ENCODE data around the gene WDR41.
"Not testable (repeated sequence)": the region's sequence is repeated elsewhere in the genome, so short reads cannot be mapped to it uniquely, and the experiment has no call there.

Gene WDR41

GRCh38 chr5:77491783-77492652 is at the start of gene WDR41:
TSS of gene WDR41 (minus strand) at chr5:77492316. CDS start at chr5:77492220, 96 bp downstream.
- Histone ChIP-seq H3K36me3 (peaks cover 0 to 7% (median 0%) of the 10 kb centered on the region in 3 donors), H3K9me3 (no peaks in the 10 kb centered on the region), H3K4me3 (peak within 1 kb of the TSS; percentile 86 to 92), H3K27ac (peak within 1 kb of the TSS; percentile 96 to 97), H3K4me1 (peaks cover 0 to 15% (median 3%) of the 10 kb centered on the region in 4 donors), H3K27me3 (peaks cover 0 to 4% of the 10 kb centered on the region in 2 donors)
- peak; percentile 93 to 95 for TF ChIP-seq CTCF (IDR thresholded peaks at IDR 0.05)
- DNase-seq: peak; percentile 94 to 96
- intact Hi-C loops (cut with DNase I; ENCODE audit: low total_unique reads): loop anchor here (5.0 kb wide), 2 partner anchors 350 to 415 kb away; no protein-coding TSS in a partner anchor

- intact Hi-C loops (cut with DNase I; ENCODE audit: low total_unique reads): no loop called here
- Histone ChIP-seq H3K9me3 (no peaks in the 10 kb centered on the region), H3K4me1 (no peaks in the 10 kb centered on the region), H3K4me3 (no peak overlapping the region), H3K27ac (no peak overlapping the region), H3K27me3 (no peaks in the 10 kb centered on the region), H3K36me3 (no peaks in the 10 kb centered on the region)
- no peak for TF ChIP-seq CTCF (IDR thresholded peaks at IDR 0.05)
- DNase-seq: no peak
Observed at GRCh38 chr5:77531297-77531696, 39.2 kb upstream of the WDR41 start.

- no peak overlapping the region for H3K27ac ChIP-seq
- H3K4me3 ChIP-seq: no peak overlapping the region
- no peak for TF ChIP-seq CTCF (IDR thresholded peaks at IDR 0.05)
- intact Hi-C loops (cut with DNase I; ENCODE audit: low total_unique reads): no loop called here
- H3K9me3 ChIP-seq: no peaks in the 10 kb centered on the region
- H3K4me1 ChIP-seq: no peaks in the 10 kb centered on the region
- peaks cover 0 to 4% of the 10 kb centered on the region in 2 donors for H3K27me3 ChIP-seq
- DNase-seq: no peak
- H3K36me3 ChIP-seq: no peaks in the 10 kb centered on the region
Observed at GRCh38 chr5:77518304-77518703, 26.2 kb upstream of the WDR41 start.

- no peak for DNase-seq
- no peaks in the 10 kb centered on the region for H3K36me3 ChIP-seq
- no peaks in the 10 kb centered on the region for H3K27me3 ChIP-seq
- TF ChIP-seq CTCF (IDR thresholded peaks at IDR 0.05): no peak
- H3K4me3 ChIP-seq: no peak overlapping the region
- no peak overlapping the region for H3K27ac ChIP-seq
- no peaks in the 10 kb centered on the region for H3K9me3 ChIP-seq
- intact Hi-C loops (cut with DNase I; ENCODE audit: low total_unique reads): no loop called here
- H3K4me1 ChIP-seq: no peaks in the 10 kb centered on the region
Observed at GRCh38 chr5:77514457-77514856, 22.3 kb upstream of the WDR41 start.

- no peak for DNase-seq
- intact Hi-C loops (cut with DNase I; ENCODE audit: low total_unique reads): no loop called here
- H3K4me1 ChIP-seq: no peaks in the 10 kb centered on the region
- no peaks in the 10 kb centered on the region for H3K9me3 ChIP-seq
- H3K4me3 ChIP-seq: no peak overlapping the region
- no peak for TF ChIP-seq CTCF (IDR thresholded peaks at IDR 0.05)
- peaks cover 0 to 2% of the 10 kb centered on the region in 2 donors for H3K27me3 ChIP-seq
- no peak overlapping the region for H3K27ac ChIP-seq
- H3K36me3 ChIP-seq: no peaks in the 10 kb centered on the region
Observed at GRCh38 chr5:77513321-77513720, 21.2 kb upstream of the WDR41 start.

- H3K27me3 ChIP-seq; intact Hi-C loops (cut with DNase I; ENCODE audit: low total_unique reads); H3K36me3 ChIP-seq; H3K4me1 ChIP-seq; H3K27ac ChIP-seq; DNase-seq; H3K9me3 ChIP-seq; H3K4me3 ChIP-seq: not testable (repeated sequence)
Observed at GRCh38 chr5:77501132-77501531, 9.0 kb upstream of the WDR41 start.
